HCT116 (cell line): Measurements from ENCODE around the gene CIDEC. TPM values are rescaled to one million over a fixed set of nuclear protein-coding genes. Genes with fewer than 3 reads are reported as not detected.

Experiments used
- ATAC-seq: fragments of 200-7000 bp; cut with Tn5 transposase; 2 replicates; pipeline ENCODE4 v1.9.1; 2020; ENCODE audit warnings: mild to moderate bottlenecking, moderate library complexity
- BruUV-seq: library from RNA; stranded (reverse); fragments of 400-500 nt; replicated peaks from 2 replicates; lab custom pipeline; 2021; lab: Mats Ljungman, UMichigan
- CTCF ChIA-PET: fragments of 300-600 bp; sonication (Branson Sonifier 250); formaldehyde crosslinking; loops from one replicate; lab custom pipeline; 2021; ENCODE audit warnings: antibody characterized with exemption; lab: Charles Lee
- POLR2A ChIA-PET: fragments of 300-600, 350-600 bp; sonication (Branson Sonifier 250); formaldehyde crosslinking; loops from one replicate; lab custom pipeline; 2021; ENCODE audit warnings: antibody characterized with exemption; lab: Charles Lee
- RAD21 ChIA-PET, 2 experiments: fragments of 300-600 bp; sonication (Branson Sonifier 250); formaldehyde crosslinking; loops; one replicate each; lab custom pipeline; 2023; ENCODE audit warnings: low total read pairs in 2 of 2; ENCODE audit not compliant: uncharacterized antibody in 2 of 2, unreplicated experiment in 2 of 2, low non-redundant PET in 1 of 2; lab: Charles Lee
- DNase-seq: peaks from one replicate; pipeline ENCODE4 v3.0.0-alpha.2; 2010; ENCODE audit warnings: low read depth, low spot score
- H2AFZ ChIP-seq: fragments of 200-600 bp; shearing (Covaris generic), sonication (generic); 2 replicates; pipeline ENCODE4 v1.6.1; 2017; ENCODE audit warnings: low read depth, mixed run types, mixed read lengths, antibody characterized with exemption, low read length; ENCODE audit not compliant: poor library complexity, severe bottlenecking
- H3K27ac ChIP-seq: 2 replicates; pipeline ENCODE4 v1.5.1; 2012; ENCODE audit warnings: low read depth, low read length
- H3K27me3 ChIP-seq: fragments of 200-600 bp; sonication (generic); 2 replicates; pipeline ENCODE4 v1.6.1; 2016; ENCODE audit warnings: mixed run types, low read length, mixed read lengths; ENCODE audit not compliant: insufficient read depth
- H3K36me3 ChIP-seq, 2 experiments: fragments of 200-500 bp in 1 of 2; fragments of 200-600 bp in 1 of 2; sonication (Bioruptor generic) in 1 of 2; sonication (generic) in 1 of 2; 2 replicates each; pipeline versions ENCODE4 v1.5.1 to v1.6.1; 2014 to 2016; ENCODE audit warnings: low read length in 2 of 2, inconsistent platforms in 1 of 2, mixed read lengths in 1 of 2, mixed run types in 1 of 2; ENCODE audit not compliant: insufficient read depth in 2 of 2, control insufficient read depth in 1 of 2
- H3K4me1 ChIP-seq, 2 experiments: fragments of 200-600 bp in 1 of 2; sonication (generic) in 1 of 2; 2 replicates each; pipeline versions ENCODE4 v1.5.1 to v1.6.1; 2012 to 2017; ENCODE audit warnings: low read length in 2 of 2, inconsistent platforms in 1 of 2, mild to moderate bottlenecking in 1 of 2, mixed read lengths in 1 of 2, mixed run types in 1 of 2, moderate library complexity in 1 of 2; ENCODE audit not compliant: insufficient read depth in 2 of 2, control insufficient read depth in 1 of 2
- H3K4me2 ChIP-seq: fragments of 200-600 bp; sonication (generic); 2 replicates; pipeline ENCODE4 v1.6.1; 2017; ENCODE audit warnings: mixed run types, low read length, mixed read lengths
- H3K4me3 ChIP-seq, 2 experiments: fragments of 200-600 bp in 1 of 2; sonication (generic) in 1 of 2; replicated peaks in 1 of 2; 2 replicates each; pipeline ENCODE4 v1.5.1; 2011 to 2016; ENCODE audit warnings: low read length in 2 of 2, control low read depth in 1 of 2, low read depth in 1 of 2, mild to moderate bottlenecking in 1 of 2, mixed read lengths in 1 of 2, mixed run types in 1 of 2
- H3K79me2 ChIP-seq: fragments of 200-600 bp; sonication (generic); 2 replicates; pipeline ENCODE4 v1.6.1; 2017; ENCODE audit warnings: mild to moderate bottlenecking, mixed run types, low read length, moderate library complexity, mixed read lengths; ENCODE audit not compliant: insufficient read depth
- H3K9ac ChIP-seq: fragments of 200-600 bp; sonication (generic); 2 replicates; pipeline ENCODE4 v1.6.1; 2016; ENCODE audit warnings: low read length, mixed read lengths
- H3K9me2 ChIP-seq: fragments of 200-600 bp; sonication (generic), shearing (Covaris generic); 2 replicates; pipeline ENCODE4 v1.6.1; 2017; ENCODE audit warnings: mixed run types, mild to moderate bottlenecking, moderate library complexity; ENCODE audit not compliant: insufficient read depth
- H3K9me3 ChIP-seq, 2 experiments: fragments of 200-500 bp in 1 of 2; fragments of 200-600 bp in 1 of 2; sonication (Bioruptor generic) in 1 of 2; sonication (generic) in 1 of 2; 2 replicates each; pipeline ENCODE4 v1.6.1; 2014 to 2017; ENCODE audit warnings: low read length in 2 of 2, mixed read lengths in 2 of 2, inconsistent platforms in 1 of 2, low read depth in 1 of 2, mild to moderate bottlenecking in 1 of 2, mixed run types in 1 of 2, moderate library complexity in 1 of 2; ENCODE audit not compliant: control insufficient read depth in 1 of 2, insufficient read depth in 1 of 2
- H4K20me1 ChIP-seq: fragments of 200-600 bp; sonication (generic), shearing (Covaris generic); 2 replicates; pipeline ENCODE4 v1.6.1; 2017; ENCODE audit warnings: mixed run types, mild to moderate bottlenecking, moderate library complexity; ENCODE audit not compliant: insufficient read depth
- POLR2A ChIP-seq: IDR thresholded peaks from 2 replicates; pipeline ENCODE4 v1.7.0; 2011; ENCODE audit warnings: borderline replicate concordance; ENCODE audit not compliant: insufficient read depth, insufficient read length; ENCODE audit errors: extremely low read depth
- POLR2AphosphoS5 ChIP-seq: IDR thresholded peaks from 2 replicates; pipeline ENCODE4 v1.6.1; 2011; ENCODE audit warnings: mild to moderate bottlenecking, low read depth, low read length, moderate library complexity
- RAD21 ChIP-seq: IDR thresholded peaks from 2 replicates; pipeline ENCODE4 v1.6.1; 2012; ENCODE audit warnings: low read depth, mild to moderate bottlenecking
- SRF ChIP-seq: IDR thresholded peaks from 2 replicates; pipeline ENCODE4 v1.6.1; 2012; ENCODE audit warnings: low read depth
- ZNF274 ChIP-seq: fragments of 200-500 bp; sonication (Bioruptor generic); IDR thresholded peaks from 2 replicates; pipeline ENCODE4 v1.6.1; 2014; ENCODE audit warnings: mild to moderate bottlenecking, low read depth, low read length, inconsistent platforms
- intact Hi-C: fragments of 100-400 bp; cut with micrococcal nuclease; formaldehyde crosslinking; loops from 2 replicates; pipeline ENCODE4 v1.10.0; 2022
- total RNA-seq: library from RNA; stranded (reverse); gene quantifications from one replicate; pipeline ENCODE4 v1.2.1, GENCODE V29; 2021; ENCODE audit not compliant: unreplicated experiment
- TF ChIP-seq, protein P1 (sequence below): IDR thresholded peaks from 2 replicates; pipeline ENCODE4 v1.6.1; 2012
- TF ChIP-seq, protein P2 (sequence below): IDR thresholded peaks from 2 replicates; pipeline ENCODE4 v1.6.1; 2012; ENCODE audit warnings: low read depth

CIDEC gene
- total RNA-seq, 1 experiment from 2014 or later, result not detected

DNA sequence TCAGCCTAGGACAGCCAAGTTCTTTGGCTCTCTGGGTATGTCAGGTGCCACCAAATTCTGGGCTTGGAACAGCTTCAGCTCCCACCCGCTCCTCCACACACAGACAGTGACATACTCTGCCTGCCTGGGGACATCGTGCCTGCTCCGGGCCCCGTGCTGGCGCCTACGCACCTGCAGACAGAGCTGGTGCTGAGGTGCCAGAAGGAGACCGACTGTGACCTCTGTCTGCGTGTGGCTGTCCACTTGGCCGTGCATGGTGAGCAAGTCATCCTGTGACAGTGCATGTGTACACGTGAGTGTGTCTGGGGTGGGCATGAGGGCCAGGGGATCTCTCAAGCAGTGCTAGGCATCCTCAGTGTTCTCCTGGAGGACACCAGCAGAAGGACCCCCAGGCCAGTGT is 37.8 kb upstream of the CIDEC start:
- H3K36me3 ChIP-seq, result no peaks in the 10 kb centered on the region
- DNase-seq, result no peak
- ChIA-PET RAD21 (no interaction called here), CTCF (no interaction called here), POLR2A (no interaction called here)
- H3K4me3 ChIP-seq, result peak overlapping the region in 1 of 2 experiments; percentile 63; a peak in 2 of 4 replicates
- no TSS peak for BruUV-seq
- no peak overlapping the region for H2AFZ ChIP-seq
- no peaks in the 10 kb centered on the region for H3K9me2 ChIP-seq
- no peak overlapping the region; the same call in 1 of the 2 replicates for H3K27ac ChIP-seq
- peak overlapping the region; percentile 63; the same call in 1 of the 2 replicates for H3K9ac ChIP-seq
- H3K27me3 ChIP-seq, result no peaks in the 10 kb centered on the region
- H3K4me2 ChIP-seq, result peak overlapping the region; percentile 92
- H4K20me1 ChIP-seq, result no peaks in the 10 kb centered on the region
- TF ChIP-seq POLR2AphosphoS5 (no peak), RAD21 (no peak), ZNF274 (no peak), SRF (no peak), POLR2A (no peak)
- TF ChIP-seq, protein P1, sequence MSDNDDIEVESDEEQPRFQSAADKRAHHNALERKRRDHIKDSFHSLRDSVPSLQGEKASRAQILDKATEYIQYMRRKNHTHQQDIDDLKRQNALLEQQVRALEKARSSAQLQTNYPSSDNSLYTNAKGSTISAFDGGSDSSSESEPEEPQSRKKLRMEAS, result no peak
- TF ChIP-seq, protein P2, sequence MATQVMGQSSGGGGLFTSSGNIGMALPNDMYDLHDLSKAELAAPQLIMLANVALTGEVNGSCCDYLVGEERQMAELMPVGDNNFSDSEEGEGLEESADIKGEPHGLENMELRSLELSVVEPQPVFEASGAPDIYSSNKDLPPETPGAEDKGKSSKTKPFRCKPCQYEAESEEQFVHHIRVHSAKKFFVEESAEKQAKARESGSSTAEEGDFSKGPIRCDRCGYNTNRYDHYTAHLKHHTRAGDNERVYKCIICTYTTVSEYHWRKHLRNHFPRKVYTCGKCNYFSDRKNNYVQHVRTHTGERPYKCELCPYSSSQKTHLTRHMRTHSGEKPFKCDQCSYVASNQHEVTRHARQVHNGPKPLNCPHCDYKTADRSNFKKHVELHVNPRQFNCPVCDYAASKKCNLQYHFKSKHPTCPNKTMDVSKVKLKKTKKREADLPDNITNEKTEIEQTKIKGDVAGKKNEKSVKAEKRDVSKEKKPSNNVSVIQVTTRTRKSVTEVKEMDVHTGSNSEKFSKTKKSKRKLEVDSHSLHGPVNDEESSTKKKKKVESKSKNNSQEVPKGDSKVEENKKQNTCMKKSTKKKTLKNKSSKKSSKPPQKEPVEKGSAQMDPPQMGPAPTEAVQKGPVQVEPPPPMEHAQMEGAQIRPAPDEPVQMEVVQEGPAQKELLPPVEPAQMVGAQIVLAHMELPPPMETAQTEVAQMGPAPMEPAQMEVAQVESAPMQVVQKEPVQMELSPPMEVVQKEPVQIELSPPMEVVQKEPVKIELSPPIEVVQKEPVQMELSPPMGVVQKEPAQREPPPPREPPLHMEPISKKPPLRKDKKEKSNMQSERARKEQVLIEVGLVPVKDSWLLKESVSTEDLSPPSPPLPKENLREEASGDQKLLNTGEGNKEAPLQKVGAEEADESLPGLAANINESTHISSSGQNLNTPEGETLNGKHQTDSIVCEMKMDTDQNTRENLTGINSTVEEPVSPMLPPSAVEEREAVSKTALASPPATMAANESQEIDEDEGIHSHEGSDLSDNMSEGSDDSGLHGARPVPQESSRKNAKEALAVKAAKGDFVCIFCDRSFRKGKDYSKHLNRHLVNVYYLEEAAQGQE, result no peak
- intact Hi-C loops, result no loop called here
- no peaks in the 10 kb centered on the region for H3K9me3 ChIP-seq
- H3K4me1 ChIP-seq, result peaks cover 6 to 18% of the 10 kb centered on the region in 2 experiments; a peak in 3 of 4 replicates
- no peaks in the 10 kb centered on the region for H3K79me2 ChIP-seq
- ATAC-seq, result no peak
